Anterior cingulate cortex (tissue), 58 donors: ENCODE data around the gene P2RX3.
"Not testable (repeated sequence)": the region's sequence is repeated elsewhere in the genome, so short reads cannot be mapped to it uniquely, and the experiment has no call there.

Experiments
- DNase-seq, 58 donors: peaks; one replicate each; lab custom pipeline; 2025; lab: John Stamatoyannopoulos, UW

P2RX3 gene

DNA sequence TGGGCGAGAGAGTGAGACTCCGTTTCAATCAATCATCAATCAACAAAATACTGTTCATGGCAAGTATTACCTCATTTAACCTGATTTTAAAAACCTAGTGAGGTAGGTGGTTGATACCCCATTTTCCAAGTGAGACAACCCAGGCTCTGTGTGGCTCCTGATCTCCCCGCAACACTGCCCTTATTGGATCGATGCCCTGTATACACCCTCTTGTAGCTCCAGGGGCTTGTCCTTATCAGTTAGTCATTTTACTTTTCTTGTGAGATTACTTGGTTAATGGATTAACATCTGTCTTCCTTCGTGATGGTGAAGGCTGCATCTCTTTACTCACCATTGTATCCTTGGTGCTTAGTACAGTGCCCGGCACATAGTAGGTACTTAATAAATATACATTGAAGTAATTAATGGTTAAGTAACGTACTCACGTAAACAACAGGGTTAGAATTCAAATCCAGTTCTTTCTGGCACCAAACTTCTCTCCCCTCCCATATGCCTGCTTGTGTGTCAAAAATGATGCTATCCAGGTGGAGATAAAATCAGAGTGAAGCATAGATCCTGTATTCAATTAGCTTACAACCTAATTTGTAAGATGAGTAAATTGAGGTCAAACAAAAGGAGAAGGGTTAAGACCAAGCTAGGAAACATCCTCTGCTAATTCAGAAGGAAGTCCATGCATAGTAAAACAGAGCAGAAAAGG is 54.1 kb downstream of the P2RX3 start:
- DNase-seq = no peak

DNA sequence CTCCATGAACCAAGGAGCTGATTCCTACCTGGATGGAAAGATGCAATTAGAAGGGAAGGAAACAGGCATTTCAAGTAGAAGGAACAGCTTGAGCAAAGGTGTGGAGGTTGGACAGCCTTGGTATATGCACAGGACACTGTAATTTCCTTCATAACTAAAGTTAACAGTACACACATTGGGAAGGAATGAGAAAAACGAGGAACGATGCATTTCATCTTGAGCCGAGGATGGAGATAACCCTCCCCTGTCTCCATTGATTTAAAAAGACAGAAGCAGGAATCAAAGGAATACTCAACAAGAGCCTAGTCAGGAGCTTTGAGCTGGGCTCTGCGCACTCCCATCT is 54.6 kb downstream of the P2RX3 start:
- DNase-seq = no peak

DNA sequence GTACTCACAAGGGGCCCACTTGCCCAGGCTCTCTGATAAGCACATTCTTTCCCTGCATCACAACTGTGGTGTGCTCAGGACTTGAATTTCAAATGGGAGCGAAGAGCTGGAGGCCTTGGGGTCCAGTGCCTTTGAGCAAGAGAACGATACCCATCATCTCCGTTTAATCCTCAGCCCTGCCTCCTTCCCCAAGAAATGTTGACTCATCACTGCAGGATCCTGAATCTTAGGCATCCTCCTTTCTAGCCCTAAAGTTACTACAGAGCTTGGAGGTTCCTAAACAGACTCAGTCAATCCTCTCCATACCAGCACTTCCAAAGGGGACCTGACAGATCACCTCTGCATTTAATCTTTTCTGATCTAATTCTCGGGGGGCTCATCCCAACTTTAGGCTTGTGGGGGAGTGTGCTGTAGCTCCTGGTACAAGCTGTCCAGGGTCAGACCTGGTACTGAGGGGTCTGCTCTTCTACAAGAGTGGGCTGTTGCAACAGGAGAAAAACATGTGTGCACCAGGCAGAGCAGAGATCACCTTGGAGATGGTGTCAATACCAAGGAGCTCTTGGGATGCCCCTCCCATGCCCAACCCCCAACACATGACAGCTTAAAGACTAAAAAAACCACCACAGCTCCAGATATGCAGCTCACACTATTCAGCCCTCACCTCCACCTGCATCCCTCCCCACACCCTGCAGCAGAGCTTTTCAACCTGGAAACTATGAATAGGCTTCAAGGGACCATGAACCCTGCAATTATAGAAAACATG is 56.2 kb downstream of the P2RX3 start:
- no peak for DNase-seq

DNA sequence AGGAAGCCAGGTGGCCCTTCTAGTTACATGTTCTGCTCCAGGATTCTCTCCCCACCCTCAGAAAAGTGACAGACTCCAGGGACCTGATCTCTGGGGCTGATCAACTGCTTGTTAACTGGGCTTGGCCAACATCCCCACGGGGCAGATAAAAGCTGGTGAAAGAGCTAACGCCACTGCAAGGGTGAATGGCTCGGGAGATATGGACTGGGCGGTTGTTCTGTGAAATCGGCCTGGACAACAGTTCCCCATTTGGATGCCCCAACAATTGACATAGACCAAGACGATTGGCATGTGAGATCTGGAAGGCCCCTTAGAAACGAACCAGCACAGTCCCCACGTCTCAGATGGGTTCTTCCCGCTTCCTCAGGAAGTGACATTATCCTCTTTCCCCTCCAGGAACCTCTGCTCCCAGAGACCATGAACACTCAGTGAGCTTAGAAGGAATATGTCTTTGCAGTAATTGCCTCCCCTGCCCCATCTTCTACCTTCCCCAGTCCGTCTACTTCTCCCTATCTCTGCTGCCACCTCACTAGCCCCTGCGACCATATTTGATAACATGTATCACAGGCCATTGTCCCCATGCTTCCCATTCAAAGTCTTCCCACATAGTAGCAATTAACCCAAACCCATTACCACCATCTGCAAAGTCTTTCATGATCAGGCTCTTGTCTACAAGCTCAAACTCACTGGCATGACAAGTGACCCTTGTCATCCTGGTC is 57.9 kb downstream of the P2RX3 start:
- no peak for DNase-seq

DNA sequence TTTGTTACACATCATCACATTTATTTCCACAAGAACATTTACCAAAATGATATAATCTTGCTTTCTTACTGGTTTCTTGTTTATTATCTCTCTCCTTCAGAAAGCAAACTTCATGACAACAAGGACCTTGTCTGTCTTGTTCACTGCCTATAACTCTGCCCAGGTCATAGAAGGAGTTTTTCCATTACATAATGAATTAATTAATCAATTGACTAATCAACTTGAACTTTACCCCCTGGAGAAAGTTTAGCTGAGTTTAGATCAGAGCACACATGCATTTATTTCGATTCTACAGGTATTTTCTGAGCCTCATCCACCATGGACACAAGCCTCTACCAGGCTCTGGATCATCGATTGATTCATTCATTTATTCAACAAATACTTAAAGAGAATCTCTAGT is 58.6 kb downstream of the P2RX3 start:
- DNase-seq = no peak

DNA sequence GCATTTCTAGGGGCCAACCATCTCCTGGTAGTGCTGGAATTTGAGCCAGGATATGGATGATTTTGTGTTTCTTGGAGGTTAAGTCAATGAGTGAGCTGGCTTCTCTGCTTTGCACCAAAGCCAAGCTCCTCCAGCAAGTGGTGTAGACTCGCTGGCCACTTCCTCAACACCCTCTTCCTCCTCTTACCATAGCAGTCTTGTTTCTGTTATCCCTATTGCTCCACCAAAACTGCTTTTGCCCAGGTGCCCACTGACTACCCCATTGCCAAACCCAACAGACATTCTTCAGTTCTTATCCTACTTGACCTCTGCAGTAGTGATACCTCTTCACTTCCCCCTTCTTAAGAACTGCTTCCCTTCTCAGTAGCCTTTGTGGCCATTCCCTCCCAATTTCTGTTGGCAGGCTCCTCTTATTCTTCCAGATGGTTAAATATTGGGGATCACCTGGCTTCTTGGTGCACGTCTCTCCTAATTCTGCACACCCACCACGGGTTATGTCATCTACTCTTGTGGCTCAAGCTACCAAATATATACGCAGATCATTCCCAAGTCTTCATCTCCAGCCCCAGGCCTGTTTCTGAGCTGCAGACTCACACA is 59.3 kb downstream of the P2RX3 start:
- no peak for DNase-seq

DNA sequence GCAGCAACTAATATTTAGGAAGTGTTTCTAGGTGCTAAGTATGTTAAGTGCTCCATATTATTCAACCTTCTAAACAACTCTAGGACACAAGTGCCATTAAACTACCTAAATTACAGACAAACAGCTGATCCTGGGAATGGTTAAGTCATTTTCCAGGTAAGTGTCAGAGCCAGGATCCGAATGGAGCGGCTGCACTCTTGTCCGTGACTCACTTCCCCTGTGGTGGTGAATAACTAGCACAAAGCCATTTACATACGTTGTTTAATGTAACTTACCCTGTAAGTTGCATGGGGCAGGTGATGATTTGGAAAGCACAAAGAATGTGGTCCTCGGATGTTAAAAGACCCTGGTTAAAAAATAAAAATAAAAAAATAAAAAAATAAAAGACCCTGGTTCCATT is 61.1 kb downstream of the P2RX3 start:
- DNase-seq = no peak

DNA sequence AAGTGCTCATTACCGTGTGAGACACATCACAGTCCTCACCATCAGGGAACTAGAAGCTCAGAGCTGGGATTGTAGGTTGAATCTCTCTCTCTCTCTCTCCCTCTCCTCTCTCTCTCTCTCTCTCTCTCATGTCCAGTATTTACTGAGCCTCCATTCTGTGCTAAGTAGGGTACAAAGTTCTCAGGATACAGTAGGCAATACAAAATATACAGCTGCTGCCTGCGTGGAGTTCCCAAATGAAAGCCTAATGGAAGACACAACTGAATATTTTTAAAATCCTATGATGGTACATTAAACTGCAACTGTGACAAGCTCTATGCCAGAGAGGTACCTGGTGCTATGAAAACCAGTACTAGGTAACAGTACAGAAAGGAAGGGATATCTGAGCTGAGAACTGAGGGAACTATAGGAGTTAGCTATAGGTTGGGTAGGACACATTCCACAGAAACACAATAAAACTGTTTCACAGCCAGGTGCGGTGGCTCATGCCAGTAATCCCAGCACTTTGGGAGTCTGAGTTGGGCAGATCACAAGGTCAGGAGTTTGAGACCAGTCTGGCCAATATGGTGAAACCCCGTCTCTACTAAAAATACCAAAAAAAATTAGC is 61.9 kb downstream of the P2RX3 start:
- DNase-seq = no peak

DNA sequence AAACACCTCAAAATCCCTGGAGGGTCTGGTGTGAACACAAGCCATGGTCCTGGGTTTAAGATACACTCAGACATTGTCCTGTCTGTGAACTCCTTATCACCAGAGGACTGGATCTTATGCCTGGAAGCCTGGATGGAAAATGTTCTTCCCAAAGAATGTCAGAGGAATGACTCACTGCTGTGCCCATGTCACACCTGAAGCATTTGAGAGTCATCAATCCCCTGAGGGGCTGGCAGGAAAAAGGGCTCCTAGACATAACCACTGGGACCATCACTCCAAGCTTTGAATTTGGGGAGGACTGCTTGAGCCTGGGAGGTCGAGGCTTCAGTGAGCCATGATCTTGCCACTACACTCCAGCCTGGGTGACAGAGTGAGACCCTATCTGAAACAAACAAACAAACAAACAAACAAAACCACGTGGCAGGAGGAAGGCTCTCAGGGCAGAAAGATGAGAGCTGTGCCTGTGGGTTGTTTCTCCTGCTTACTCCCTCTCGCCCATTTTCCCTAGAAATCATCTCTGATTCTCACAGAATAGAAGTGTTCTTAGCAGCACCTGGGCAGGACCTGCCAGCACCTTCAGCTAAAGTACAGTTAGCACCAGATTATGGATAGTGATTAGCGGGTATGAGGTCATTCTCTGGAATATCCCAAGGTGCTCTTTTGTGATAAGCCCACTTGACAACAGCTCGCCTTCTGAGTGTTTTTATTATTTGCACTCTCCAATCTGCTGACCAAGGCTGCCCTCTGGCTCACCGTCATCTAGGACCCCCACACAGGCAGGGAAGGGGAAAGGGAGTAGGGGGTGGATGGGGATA is 64.2 kb downstream of the P2RX3 start:
- no peak for DNase-seq

DNA sequence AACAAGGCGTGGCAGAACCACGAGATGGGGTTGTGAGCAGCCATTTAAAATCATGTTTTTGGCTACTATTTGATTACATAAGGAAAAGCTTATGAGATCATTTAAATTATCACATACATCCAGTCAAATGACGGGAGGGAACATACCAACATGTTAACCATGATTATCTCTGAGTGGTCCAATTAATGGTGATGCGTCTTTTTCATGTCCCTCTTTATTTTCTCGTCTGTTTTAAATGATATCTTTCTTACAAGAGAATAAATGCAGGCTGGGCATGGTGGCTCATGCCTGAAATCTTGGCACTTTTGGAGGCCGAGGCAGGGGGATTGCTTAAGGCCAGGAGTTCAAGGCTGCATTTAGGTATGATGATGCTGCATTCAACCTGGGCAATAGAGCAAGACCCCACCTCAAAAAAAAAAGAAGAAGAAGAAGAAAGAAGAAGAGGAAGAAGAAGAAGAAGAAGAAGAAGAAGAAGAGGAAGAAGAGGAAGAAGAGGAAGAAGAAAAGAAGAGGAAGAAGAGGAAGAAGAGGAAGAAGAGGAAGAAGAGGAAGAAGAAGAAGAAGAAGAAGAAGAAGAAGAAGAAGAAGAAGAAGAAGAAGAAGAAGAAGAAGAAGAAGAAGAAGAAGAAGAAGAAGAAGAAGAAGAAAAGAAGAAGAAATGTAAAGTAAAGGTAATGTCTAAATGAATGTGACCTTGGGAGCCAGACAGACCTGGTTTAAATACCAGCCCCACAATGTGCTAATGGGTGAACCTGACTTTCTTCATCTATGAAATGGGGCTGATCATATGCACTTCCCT is 65.0 kb downstream of the P2RX3 start:
- not testable (repeated sequence) for DNase-seq

DNA sequence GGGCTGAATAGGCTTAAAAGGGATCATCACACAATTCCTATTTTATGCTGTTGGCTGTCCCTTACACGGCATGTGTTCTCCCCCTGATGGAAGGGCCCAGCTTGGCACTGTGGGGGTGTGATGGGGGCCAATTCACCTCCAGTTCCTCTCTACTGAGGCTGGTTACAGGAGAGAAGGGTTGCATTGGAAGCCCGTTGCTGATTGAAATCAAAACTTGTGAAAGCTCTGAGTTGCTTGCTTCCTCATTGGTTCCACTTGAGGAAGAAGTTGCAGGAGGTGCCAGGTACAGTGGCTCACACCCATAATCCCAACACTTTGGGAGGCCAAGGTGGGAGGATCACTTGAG is 65.6 kb downstream of the P2RX3 start:
- DNase-seq = no peak

DNA sequence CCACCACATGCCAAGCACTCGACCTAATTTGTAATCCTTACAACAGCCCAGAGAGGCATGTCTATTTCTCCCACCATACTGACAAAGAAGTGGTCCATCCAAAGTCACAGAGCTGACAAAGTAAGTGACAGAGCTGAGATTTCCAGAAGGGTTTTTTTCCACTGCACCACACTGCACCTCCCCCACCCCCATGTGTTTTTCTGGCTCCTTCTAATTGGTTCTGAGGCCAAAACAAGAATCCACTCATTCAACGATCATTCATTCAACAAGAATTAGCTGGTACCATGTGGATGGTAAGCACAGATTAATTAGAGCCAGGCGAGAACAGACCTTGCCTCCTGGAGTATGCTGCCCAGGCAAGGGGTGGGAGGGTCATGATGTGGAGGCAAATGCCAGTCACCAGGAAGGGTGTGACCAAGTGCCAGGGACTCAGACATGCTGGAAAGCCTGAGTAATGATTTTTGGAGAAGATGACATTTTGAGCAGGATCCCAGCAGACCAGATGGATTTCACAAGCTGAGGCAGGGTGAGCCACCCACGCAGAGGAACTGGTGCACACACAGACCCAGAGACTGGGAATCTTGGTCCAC is 67.2 kb downstream of the P2RX3 start:
- DNase-seq = no peak

DNA sequence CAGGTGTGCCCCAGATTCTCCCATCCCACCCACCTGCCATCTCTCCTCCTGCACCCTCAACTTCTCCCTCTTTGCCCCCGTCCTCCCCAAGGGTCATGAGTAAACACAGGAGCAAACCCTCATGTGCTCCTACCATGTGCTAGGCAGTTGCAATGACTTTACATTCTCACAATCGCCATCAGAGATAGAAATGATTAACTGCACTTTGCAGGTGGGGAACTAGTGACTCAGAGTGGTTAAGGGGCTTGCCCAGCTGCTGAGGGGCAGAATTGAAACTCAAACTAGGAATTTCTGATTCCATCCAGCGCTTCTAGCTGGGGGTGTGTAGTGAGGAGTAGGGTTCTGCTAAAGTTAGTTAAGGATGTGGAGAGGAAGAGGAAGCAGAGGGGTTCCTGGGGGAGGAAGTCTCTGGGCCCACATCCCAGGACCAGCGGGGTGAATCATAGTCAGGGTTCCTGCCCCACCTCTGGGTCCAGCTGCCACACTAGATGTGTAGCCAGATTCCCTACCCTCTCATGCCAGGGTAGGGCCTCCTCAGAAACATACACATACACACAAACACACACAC is 68.3 kb downstream of the P2RX3 start:
- DNase-seq = no peak

DNA sequence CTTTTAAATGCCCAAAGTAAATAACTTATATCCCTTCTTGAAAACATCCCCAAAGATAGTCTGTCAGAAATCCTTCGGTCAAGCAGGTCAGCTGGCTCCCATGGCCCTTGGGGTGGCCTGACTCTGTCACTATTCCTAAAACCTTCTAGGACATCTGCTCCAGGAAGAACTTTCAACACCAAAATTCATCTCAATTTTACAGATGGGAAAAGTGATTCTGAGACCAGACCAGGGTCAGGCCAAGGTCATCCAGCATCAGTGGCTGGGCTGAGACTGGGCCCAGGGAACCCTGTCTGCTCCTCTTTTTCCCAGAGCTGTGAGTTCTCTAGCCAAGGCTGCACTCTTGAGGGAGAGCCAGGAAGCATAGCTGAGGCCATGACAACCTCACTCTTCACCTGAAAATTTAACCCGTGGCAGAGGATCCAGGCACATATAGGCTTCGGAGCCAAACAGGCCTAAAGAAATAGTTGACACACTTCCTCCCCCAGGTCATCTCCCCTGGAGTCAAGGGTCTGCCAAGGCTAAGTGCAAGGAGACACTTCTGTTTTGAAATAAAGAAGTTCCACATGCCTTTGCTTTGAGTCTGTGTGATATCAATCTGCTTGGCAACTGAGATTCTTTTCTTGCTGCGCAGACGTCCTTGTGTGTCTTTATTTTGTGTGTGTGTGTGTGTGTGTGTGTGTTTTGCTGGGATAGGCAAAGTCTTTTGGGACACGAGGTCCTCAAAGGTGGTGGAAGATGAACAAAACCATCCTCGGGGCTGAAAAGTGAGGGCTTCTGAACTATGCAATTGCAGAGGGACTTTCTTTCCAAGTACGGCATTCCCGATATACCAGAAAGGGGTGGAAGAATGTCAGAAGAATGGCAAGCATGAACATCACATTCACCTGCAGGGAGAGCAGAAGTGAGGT is 69.1 kb downstream of the P2RX3 start:
- DNase-seq = no peak

DNA sequence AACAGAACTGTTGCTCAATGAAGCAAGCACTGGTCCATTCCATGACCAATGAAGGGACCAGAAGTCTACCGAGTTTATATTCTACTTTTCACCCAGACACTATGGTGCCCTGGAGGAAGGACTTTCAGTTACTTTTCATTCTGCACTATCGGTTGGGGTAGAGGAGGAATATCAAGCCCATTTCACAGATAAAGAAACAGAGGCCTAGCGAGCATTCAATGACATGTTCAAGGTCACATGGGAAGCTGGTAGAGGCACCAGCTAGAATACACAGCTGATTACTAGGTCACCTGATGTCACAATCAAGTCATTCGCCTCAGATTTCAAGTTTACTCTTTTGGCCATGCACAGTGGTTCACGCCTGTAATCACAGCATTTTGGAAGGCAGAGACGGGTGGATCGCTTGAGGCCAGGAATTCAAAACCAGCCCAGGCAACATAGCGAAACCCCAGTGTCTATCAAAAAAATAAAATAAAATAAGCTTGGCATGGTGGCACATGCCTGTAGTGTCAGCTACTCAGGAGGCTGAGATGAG is 69.9 kb downstream of the P2RX3 start:
- DNase-seq = no peak

DNA sequence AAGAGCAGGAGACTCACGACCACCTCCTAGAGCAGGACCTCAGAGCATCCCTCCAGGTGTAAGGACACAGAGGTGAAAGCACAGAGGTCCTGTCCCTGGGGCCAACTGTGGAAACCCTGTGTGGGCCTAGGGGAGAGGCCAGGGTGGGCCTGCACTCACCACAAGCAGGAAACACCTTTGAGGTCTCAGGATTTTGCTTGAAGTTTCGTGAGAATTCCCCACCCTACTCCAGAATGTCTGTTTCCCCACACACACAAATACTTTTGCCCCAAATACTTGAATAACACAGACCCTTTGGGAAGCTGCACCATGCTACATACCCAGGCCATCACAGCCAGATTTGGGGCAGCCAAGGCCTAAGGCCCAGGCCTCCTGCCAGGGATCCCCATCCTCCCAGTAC is 70.6 kb downstream of the P2RX3 start:
- DNase-seq = no peak
